Nephron progenitor cell (in vitro differentiated cells): ENCODE data around the gene SLC8A2.

Experiments
- DNase-seq: peaks from one replicate; pipeline ENCODE4 v3.0.0; 2021
- H3K27ac Mint-ChIP-seq: 2 replicates; pipeline ENCODE4 v1.8.0; 2021; ENCODE audit warnings: mild to moderate bottlenecking, moderate library complexity, mixed read lengths
- H3K27me3 Mint-ChIP-seq: 2 replicates; pipeline ENCODE4 v1.8.0; 2021; ENCODE audit warnings: mild to moderate bottlenecking, low read depth, mixed read lengths; ENCODE audit not compliant: poor library complexity
- H3K36me3 Mint-ChIP-seq: 2 replicates; pipeline ENCODE4 v1.8.0; 2021; ENCODE audit warnings: low read depth, mixed read lengths
- H3K4me1 Mint-ChIP-seq: 2 replicates; pipeline ENCODE4 v1.8.0; 2021; ENCODE audit warnings: mixed read lengths
- H3K4me3 Mint-ChIP-seq: 2 replicates; pipeline ENCODE4 v1.8.0; 2021; ENCODE audit warnings: mild to moderate bottlenecking, moderate library complexity, mixed read lengths
- H3K9me3 Mint-ChIP-seq: 2 replicates; pipeline ENCODE4 v1.8.0; 2021; ENCODE audit warnings: mild to moderate bottlenecking, moderate library complexity, mixed read lengths
- TF ChIP-seq, protein P1 (sequence below): fragments of 200-600 bp; sonication (generic); IDR thresholded peaks from 2 replicates; pipeline ENCODE4 v1.5.0; 2021; ENCODE audit warnings: antibody characterized with exemption

Gene SLC8A2

DNA sequence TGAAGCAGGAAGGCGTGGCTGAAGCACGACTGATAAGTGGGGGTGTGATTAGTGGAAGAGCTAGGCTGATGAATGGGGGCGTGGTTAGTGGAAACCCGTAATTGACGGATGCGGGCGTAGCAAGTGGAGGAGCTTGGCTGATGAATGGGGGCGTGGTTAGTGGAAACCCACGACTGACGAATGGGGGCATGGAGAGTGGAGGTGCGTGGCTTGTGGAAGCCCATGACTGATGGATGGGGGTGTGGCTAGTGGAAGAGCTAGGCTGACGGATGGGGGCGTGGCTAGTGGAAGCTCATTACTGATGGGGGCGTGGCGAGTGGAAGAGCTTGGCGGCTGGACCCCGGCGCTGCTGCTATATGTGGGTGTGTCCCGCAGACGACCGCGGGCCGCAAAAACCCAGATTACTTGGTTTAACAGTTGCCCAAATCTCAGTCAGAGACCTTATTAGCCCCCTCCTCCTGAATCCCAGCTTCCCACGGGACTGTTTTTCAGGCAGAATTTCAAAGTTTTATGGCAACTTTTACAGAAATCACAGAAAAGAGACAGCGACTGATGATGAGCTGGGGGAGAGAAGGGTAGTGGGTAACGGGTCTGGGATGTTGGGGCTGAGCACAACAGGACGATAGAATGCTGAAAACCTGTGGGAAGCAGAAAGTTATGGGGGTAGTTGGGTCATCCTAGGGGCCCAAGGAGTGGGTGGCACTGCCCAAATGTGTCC, 43.4 kb downstream of the SLC8A2 start:
- H3K9me3 Mint-ChIP-seq = no peaks in the 10 kb centered on the region
- DNase-seq = peak; percentile 98
- H3K36me3 Mint-ChIP-seq = no peaks in the 10 kb centered on the region
- no peak overlapping the region for H3K4me3 Mint-ChIP-seq
- H3K27ac Mint-ChIP-seq = no peak overlapping the region
- H3K4me1 Mint-ChIP-seq = peaks cover 9% of the 10 kb centered on the region
- TF ChIP-seq, protein P1, sequence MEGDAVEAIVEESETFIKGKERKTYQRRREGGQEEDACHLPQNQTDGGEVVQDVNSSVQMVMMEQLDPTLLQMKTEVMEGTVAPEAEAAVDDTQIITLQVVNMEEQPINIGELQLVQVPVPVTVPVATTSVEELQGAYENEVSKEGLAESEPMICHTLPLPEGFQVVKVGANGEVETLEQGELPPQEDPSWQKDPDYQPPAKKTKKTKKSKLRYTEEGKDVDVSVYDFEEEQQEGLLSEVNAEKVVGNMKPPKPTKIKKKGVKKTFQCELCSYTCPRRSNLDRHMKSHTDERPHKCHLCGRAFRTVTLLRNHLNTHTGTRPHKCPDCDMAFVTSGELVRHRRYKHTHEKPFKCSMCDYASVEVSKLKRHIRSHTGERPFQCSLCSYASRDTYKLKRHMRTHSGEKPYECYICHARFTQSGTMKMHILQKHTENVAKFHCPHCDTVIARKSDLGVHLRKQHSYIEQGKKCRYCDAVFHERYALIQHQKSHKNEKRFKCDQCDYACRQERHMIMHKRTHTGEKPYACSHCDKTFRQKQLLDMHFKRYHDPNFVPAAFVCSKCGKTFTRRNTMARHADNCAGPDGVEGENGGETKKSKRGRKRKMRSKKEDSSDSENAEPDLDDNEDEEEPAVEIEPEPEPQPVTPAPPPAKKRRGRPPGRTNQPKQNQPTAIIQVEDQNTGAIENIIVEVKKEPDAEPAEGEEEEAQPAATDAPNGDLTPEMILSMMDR = no peak
- peaks cover 71% of the 10 kb centered on the region for H3K27me3 Mint-ChIP-seq

- H3K36me3 Mint-ChIP-seq = no peaks in the 10 kb centered on the region
- H3K27ac Mint-ChIP-seq = no peak overlapping the region
- H3K27me3 Mint-ChIP-seq = peaks cover 71% of the 10 kb centered on the region
- H3K9me3 Mint-ChIP-seq = no peaks in the 10 kb centered on the region
- H3K4me1 Mint-ChIP-seq = peaks cover 17% of the 10 kb centered on the region
- H3K4me3 Mint-ChIP-seq = no peak overlapping the region
- peak; percentile 87 for DNase-seq
- TF ChIP-seq, protein P1 = peak; percentile 97
Observed at GRCh38 chr19:47427241-47428176, 44.2 kb downstream of the SLC8A2 start.

GRCh38 chr19:47423203-47423882, 48.4 kb downstream of the SLC8A2 start:
- Mint-ChIP-seq H3K36me3 (no peaks in the 10 kb centered on the region), H3K4me3 (peak overlapping the region; percentile 79), H3K9me3 (no peaks in the 10 kb centered on the region), H3K4me1 (peaks cover 50% of the 10 kb centered on the region), H3K27ac (no peak overlapping the region), H3K27me3 (peaks cover 72% of the 10 kb centered on the region)
- TF ChIP-seq, protein P1 = no peak
- DNase-seq = no peak

GRCh38 chr19:47422417-47423163, 49.1 kb downstream of the SLC8A2 start:
- TF ChIP-seq, protein P1 = no peak
- Mint-ChIP-seq H3K36me3 (no peaks in the 10 kb centered on the region), H3K4me3 (peak overlapping the region; percentile 79), H3K27ac (peak overlapping the region; percentile 41), H3K27me3 (peaks cover 80% of the 10 kb centered on the region), H3K9me3 (no peaks in the 10 kb centered on the region), H3K4me1 (peaks cover 58% of the 10 kb centered on the region)
- DNase-seq = no peak

DNA sequence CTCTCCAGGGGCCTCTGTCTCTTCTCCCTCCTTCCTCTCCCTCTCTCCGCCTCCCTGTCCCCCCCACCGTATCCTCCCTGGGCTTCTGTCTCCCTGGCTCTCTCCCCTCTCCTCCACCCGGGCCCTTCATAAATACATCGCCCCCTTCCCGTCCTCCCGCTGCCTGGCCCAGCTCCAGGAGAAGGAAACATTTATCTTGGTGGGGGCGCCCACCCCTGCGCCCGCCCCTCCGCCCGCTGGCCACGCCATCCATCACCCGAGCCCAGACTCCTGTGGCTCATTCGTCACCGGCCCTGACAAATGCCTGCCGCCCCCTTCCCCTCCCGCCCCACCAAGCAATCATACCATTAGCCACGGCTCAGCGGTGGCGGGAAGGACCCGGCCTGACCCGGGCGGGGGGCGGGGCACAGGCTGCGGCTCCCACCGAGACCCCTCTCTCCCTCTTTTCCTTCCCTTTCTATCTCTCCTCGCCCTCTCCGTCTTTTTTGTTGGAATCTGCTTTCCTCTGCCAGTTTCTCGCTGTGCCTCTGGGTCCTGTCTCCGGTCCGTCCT, 49.8 kb downstream of the SLC8A2 start:
- H3K36me3 Mint-ChIP-seq = no peaks in the 10 kb centered on the region
- H3K4me3 Mint-ChIP-seq = peak overlapping the region; percentile 79
- peaks cover 64% of the 10 kb centered on the region for H3K4me1 Mint-ChIP-seq
- no peaks in the 10 kb centered on the region for H3K9me3 Mint-ChIP-seq
- H3K27ac Mint-ChIP-seq = peak overlapping the region; percentile 57
- TF ChIP-seq, protein P1 = no peak
- DNase-seq = peak; percentile 85
- peaks cover 87% of the 10 kb centered on the region for H3K27me3 Mint-ChIP-seq
